Naive B cell (primary cell): ENCODE results near the gene PCP4. TPM values are rescaled to one million over a fixed set of nuclear protein-coding genes. Genes with fewer than 3 reads are reported as not detected.

Source experiments
- ATAC-seq, 2 donors: fragments of 150-1000 bp; cut with Tn5 transposase; 2 replicates each; pipeline ENCODE4 v1.10.0; 2021; ENCODE audit warnings: low read depth in 2 of 2, mild to moderate bottlenecking in 2 of 2, moderate library complexity in 2 of 2
- DNase-seq: peaks from one replicate; pipeline ENCODE4 v3.0.0; 2022
- H3K27ac Mint-ChIP-seq, 6 donors: one replicate each; pipeline ENCODE4 v1.8.0; 2020 to 2022; ENCODE audit warnings: mild to moderate bottlenecking in 6 of 6, mixed read lengths in 6 of 6, moderate library complexity in 5 of 6, inconsistent platforms in 2 of 6
- H3K27me3 Mint-ChIP-seq, 3 donors: one replicate each; pipeline ENCODE4 v1.8.0; 2021 to 2022; ENCODE audit warnings: mixed read lengths in 3 of 3, mild to moderate bottlenecking in 1 of 3
- H3K36me3 Mint-ChIP-seq, 2 donors: one replicate each; pipeline ENCODE4 v1.8.0; 2020 to 2022; ENCODE audit warnings: mixed read lengths in 2 of 2, inconsistent platforms in 1 of 2, mild to moderate bottlenecking in 1 of 2
- H3K4me1 Mint-ChIP-seq, 3 donors: one replicate each; pipeline ENCODE4 v1.8.0; 2020 to 2022; ENCODE audit warnings: mixed read lengths in 3 of 3, inconsistent platforms in 1 of 3, mild to moderate bottlenecking in 1 of 3, moderate library complexity in 1 of 3
- H3K4me3 Mint-ChIP-seq, 8 donors: one replicate each; pipeline ENCODE4 v1.8.0; 2020 to 2022; ENCODE audit warnings: mild to moderate bottlenecking in 8 of 8, mixed read lengths in 8 of 8, moderate library complexity in 8 of 8, inconsistent platforms in 2 of 8
- H3K9me3 Mint-ChIP-seq, 7 donors: one replicate each; pipeline ENCODE4 v1.8.0; 2020 to 2022; ENCODE audit warnings: mixed read lengths in 7 of 7, mild to moderate bottlenecking in 5 of 7, inconsistent platforms in 2 of 7, moderate library complexity in 1 of 7
- polyA plus RNA-seq, 6 donors: library from polyadenylated mRNA; unstranded; fragments of 300-500 nt; fragmentation: Illumina TruSeq; gene quantifications; one replicate each; pipeline ENCODE4 v1.2.3, GENCODE V29; 2021; ENCODE audit warnings: low read depth in 6 of 6

PCP4 gene
- polyA plus RNA-seq, 6 donors from 2014 or later, result not detected

DNA sequence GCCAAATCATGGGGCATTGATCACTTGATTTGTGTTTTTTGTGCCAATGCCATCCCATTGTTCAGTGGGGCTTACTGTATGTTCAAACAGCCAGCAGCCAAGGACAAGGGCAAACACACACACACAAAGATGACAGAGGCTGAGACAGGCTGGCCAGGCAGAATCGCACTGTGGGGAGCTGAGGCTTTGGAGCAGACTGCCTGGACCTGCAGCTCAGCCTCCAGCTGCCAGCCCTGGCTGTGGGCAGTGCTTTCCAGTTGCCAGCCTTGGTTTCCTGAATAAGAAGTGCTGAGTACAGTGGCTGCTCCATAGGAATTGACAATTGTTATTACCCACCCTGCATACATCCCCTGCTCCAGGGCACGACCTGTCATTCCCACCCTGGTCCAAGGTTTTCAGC, 16.9 kb upstream of the PCP4 start:
- ATAC-seq (no peak), DNase-seq (no peak)
- H3K27ac Mint-ChIP-seq, result no peak overlapping the region
- peaks cover 0 to 10% (median 3%) of the 10 kb centered on the region in 7 donors for H3K9me3 Mint-ChIP-seq
- H3K27me3 Mint-ChIP-seq, result no peaks in the 10 kb centered on the region
- no peak overlapping the region for H3K4me3 Mint-ChIP-seq
- no peaks in the 10 kb centered on the region for H3K36me3 Mint-ChIP-seq
- H3K4me1 Mint-ChIP-seq, result no peaks in the 10 kb centered on the region

DNA sequence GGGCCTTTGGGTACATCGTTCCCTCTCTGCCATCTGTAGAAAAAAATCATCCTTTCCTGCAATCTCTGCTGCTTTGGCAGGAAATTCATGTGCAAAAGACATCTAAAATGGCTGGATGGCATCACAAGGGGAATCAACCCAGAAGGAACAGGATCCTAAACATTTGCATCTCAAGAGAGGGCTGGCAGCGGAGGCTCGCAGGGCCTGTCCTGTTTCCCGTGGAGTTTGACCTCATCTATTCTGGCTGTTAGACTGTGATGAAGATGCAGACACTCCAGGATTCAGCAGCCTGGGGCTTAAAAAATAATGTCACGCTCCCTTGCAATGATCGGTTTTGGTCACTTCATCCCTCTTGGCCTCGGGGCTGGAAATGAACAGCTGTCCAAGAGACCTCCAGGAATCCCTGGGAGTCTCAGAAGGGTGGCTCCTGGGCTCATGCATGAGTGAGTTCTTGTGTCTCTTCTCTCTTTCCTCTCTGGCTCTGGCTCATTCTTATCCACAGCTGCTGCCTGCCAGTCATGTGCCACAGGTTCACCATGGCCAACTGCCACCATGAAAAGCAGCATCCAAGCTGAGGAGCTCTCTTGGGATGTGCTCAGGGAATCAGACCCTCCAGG, 16.1 kb upstream of the PCP4 start:
- peaks cover 0 to 10% (median 3%) of the 10 kb centered on the region in 7 donors for H3K9me3 Mint-ChIP-seq
- no peaks in the 10 kb centered on the region for H3K4me1 Mint-ChIP-seq
- no peak overlapping the region for H3K27ac Mint-ChIP-seq
- ATAC-seq (no peak), DNase-seq (no peak)
- no peaks in the 10 kb centered on the region for H3K27me3 Mint-ChIP-seq
- H3K4me3 Mint-ChIP-seq, result peak overlapping the region in 1 of 8 donors; percentile 45
- H3K36me3 Mint-ChIP-seq, result no peaks in the 10 kb centered on the region

DNA sequence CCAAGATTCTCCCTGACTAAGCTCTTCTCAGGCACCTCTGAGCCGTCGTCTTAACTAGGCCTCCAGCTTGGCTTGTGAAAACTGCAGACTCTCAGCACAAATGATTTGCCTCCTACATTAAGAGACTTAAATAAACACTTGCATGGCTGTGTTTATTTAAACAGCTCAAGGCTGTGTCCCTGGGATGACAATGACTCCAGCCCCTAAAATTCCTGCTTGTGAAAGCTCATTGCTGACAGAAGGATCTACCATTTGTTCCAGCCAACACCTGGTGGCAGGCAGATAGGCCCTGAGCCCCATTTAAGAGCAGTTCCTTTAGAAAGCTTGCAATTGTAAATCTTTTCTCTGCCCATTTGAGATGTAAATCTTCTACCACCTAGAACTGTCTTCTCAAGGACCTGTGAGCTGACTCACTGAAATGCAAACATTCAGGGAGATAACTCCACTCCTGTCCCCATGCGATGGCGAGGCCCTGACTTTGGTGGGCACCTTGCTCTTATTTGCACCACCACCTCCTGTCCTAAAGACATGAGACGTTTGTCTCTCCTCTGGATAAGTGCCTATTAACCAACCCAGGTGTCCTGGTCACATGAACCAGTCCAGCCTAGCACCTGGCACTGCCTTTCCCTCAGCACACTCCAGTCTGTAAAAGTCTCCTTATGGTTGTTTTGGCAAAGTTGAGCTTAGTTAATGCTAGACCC, 15.1 kb upstream of the PCP4 start:
- ATAC-seq, result no peak
- Mint-ChIP-seq H3K4me1 (no peaks in the 10 kb centered on the region), H3K27ac (peak overlapping the region in 1 of 6 donors; percentile 5), H3K9me3 (peaks cover 0 to 10% (median 2%) of the 10 kb centered on the region in 7 donors), H3K4me3 (no peak overlapping the region), H3K36me3 (no peaks in the 10 kb centered on the region), H3K27me3 (no peaks in the 10 kb centered on the region)
- DNase-seq, result no peak

DNA sequence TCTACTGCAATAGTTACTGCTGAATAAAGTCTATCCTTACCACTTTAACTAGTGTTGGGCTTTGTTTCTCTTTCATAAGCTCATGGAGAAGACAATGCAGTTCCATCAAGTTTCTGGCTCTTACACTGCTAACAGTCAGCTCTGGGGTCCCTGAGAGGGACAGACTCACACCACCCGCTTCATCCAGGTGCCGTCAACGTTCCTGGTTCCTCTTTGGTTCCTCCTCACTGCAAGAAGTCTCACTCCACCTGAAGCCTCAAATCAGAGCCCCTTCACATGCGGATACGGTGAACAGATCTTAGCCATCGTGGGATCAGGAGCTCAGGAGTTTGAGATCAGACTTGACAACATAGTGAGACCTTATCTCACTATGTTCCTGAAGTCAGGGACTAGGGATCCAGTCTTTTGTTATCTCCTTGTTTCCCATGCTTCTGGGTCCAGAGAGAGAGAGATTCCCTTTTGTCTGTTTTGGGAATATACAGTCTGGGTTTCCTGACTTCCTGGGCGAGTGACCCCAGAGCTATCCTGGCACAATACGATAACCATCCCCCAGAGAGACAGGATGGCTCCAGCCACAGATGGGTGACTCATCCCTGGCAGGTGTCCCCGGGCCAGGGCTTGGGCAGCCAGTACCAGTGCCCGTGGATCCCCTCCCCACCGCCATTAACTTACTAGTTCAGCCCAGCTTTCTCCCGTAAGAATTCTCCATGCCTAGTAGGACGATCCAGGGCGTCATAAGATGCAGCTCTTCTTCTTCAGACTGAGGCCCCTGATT, 14.3 kb upstream of the PCP4 start:
- Mint-ChIP-seq H3K27me3 (no peaks in the 10 kb centered on the region), H3K27ac (peak overlapping the region in 2 of 6 donors; percentile 21 to 39), H3K4me1 (no peaks in the 10 kb centered on the region), H3K9me3 (peaks cover 0 to 10% (median 2%) of the 10 kb centered on the region in 7 donors), H3K4me3 (no peak overlapping the region), H3K36me3 (no peaks in the 10 kb centered on the region)
- no peak for DNase-seq
- ATAC-seq, result no peak

DNA sequence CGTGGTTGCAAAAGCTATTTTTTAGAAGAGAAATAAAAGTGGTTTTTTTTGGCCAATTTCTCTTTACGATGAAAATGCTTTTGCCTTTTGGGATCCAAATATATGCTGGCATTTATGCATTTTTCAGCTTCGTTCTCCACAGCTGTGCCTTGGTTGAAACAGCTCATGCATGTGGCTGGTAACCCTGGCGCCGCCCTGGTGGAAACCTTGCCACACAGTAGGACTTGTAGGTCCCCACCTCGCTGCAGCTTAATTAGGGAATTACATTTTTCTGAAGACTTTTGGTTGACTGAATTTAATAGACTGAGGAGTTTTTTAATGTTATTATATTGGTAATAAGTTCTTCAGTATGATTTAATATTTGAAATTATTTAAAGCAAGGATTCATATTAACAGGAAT, 12.7 kb upstream of the PCP4 start:
- H3K4me1 Mint-ChIP-seq, result no peaks in the 10 kb centered on the region

DNA sequence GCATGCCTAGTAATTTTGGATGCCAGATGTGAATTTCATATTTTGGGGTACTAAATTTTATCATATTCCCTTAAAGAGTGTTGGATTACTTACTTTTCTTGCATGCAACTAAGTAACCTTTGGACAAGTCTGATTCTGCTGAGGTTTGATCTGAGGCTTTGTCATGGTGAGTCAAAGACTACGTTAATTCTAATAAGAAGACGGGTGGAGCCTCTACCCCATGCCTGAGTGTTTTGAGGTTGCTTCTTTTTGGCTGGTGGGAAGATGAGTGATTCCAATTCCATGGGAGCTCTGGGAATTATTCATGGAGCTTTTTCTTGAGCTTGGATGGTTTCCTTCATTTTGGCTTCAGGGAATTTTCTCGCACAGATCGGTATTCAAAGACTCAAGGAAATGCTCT, 11.6 kb upstream of the PCP4 start:
- Mint-ChIP-seq H3K27ac (no peak overlapping the region), H3K36me3 (no peaks in the 10 kb centered on the region), H3K4me3 (no peak overlapping the region), H3K27me3 (no peaks in the 10 kb centered on the region), H3K9me3 (peaks cover 0 to 12% (median 4%) of the 10 kb centered on the region in 7 donors), H3K4me1 (no peaks in the 10 kb centered on the region)
- DNase-seq, result no peak
- no peak for ATAC-seq

More for the DNA sequence above, 12.7 kb upstream of the PCP4 start:
- Mint-ChIP-seq H3K36me3 (no peaks in the 10 kb centered on the region), H3K9me3 (peaks cover 0 to 9% (median 2%) of the 10 kb centered on the region in 7 donors), H3K27ac (no peak overlapping the region), H3K4me3 (no peak overlapping the region), H3K27me3 (no peaks in the 10 kb centered on the region)
- DNase-seq (no peak), ATAC-seq (no peak)

DNA sequence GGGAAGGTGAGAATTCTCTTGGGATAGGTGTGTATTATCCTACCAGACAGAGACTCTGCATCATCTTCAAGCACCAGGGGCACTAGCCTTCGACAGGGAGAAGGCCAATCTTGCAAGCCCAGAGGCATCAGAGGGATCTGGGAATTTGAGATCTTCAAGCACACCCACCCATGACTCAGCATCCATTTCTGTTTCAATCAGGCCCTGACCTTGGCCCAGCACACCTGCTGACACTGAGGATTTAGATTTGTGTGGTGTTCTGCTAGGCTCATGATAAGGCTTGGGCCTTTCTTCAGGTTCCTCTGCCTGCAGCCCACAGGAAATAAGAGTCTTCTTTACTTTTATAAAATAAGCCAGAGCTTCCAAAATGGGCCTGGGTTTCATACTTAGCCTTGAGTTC, 6.6 kb upstream of the PCP4 start:
- DNase-seq (no peak), ATAC-seq (no peak)
- Mint-ChIP-seq H3K27me3 (peaks cover 4 to 8% (median 4%) of the 10 kb centered on the region in 3 donors), H3K36me3 (no peaks in the 10 kb centered on the region), H3K27ac (no peak overlapping the region), H3K4me3 (no peak overlapping the region), H3K4me1 (no peaks in the 10 kb centered on the region), H3K9me3 (peaks cover 0 to 6% (median 2%) of the 10 kb centered on the region in 7 donors)

DNA sequence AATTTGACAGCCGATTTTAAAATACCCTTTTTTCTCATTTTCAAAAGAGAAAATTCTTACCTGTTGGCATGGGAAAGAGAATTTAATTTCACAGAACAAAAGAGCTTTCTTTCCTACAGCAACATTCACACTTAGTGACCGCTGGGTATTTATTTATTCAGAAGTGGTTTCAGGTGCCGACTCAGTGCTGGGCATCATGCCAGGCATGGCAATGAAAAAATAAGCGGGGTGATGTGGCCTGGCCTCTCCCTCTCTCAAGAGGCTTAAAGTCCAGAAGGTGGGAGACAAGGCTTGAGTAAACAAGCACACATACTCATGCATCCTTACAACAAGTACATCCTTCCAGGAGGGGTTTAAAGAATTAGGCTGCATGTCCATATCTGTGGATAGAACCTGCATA, 4.1 kb upstream of the PCP4 start:
- no peaks in the 10 kb centered on the region for H3K36me3 Mint-ChIP-seq

DNA sequence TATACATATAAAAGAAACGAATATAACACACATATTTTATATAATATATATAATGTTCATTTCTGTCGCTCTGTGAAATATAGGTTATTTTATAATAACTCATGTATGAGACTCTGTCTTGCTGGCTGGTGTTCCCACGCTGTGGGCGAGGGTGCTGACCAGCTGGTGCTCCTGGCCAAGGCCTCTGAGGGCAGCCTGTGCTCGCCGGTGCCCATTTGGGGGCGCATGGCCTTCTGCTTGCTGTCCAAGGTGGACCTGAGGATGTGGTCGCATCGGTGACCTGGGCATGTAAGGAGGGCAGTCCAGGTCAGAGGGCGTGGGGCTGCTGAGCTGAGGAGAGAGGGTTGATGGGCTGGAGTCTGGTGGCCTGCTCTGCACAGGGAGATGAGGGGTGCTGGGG, 1.1 kb upstream of the PCP4 start:
- H3K27ac Mint-ChIP-seq, result no peak overlapping the region
- H3K4me1 Mint-ChIP-seq, result peaks cover 0 to 6% (median 3%) of the 10 kb centered on the region in 3 donors
- no peak overlapping the region for H3K4me3 Mint-ChIP-seq
- peaks cover 20 to 36% (median 26%) of the 10 kb centered on the region in 3 donors for H3K27me3 Mint-ChIP-seq
- H3K9me3 Mint-ChIP-seq, result peaks cover 0 to 1% (median 0%) of the 10 kb centered on the region in 7 donors
- H3K36me3 Mint-ChIP-seq, result no peaks in the 10 kb centered on the region
- DNase-seq, result no peak
- ATAC-seq, result no peak

More for the DNA sequence above, 4.1 kb upstream of the PCP4 start:
- Mint-ChIP-seq H3K9me3 (peaks cover 0 to 6% (median 2%) of the 10 kb centered on the region in 7 donors), H3K4me3 (no peak overlapping the region), H3K4me1 (peaks cover 0 to 6% (median 3%) of the 10 kb centered on the region in 3 donors), H3K27me3 (peaks cover 12 to 19% (median 19%) of the 10 kb centered on the region in 3 donors), H3K27ac (no peak overlapping the region)
- DNase-seq (no peak), ATAC-seq (no peak)

DNA sequence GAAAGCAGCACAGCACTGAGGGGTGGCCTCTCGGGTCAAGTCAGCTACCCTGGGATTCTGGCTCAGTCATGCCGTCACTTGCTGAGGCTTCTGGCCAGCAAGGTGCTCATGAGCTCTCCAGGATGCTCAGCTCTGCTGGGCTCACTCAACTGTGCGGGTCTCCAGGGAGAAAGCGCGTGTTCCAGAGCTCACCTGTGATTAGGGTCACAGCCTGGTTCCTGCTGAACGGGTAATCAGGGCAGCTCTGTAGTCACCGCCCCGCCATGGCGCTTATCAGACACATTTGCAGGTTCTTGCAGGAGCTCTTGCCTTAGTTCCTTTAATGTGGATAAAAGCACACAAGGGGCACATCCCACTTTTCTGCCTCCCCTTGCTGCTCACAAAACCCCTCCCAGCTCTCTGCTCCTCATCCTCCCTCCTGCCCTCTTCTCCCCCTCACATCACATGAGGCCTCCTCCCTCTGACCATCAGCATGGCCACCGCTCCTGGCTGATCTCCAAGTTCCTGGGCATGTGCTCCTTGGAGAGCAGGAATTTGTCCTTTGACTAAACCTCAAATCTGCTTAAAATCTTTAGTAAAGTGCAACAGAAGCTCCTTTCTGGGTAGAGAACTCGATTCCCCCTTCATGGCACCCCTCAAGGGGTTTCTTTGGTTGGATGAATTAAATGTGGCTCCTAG, 2.0 kb downstream of the PCP4 start:
- Mint-ChIP-seq H3K4me1 (peaks cover 0 to 6% (median 3%) of the 10 kb centered on the region in 3 donors), H3K27ac (no peak overlapping the region), H3K27me3 (peaks cover 18 to 36% (median 20%) of the 10 kb centered on the region in 3 donors), H3K9me3 (peaks cover 0 to 1% (median 0%) of the 10 kb centered on the region in 7 donors), H3K4me3 (no peak overlapping the region), H3K36me3 (no peaks in the 10 kb centered on the region)
- no peak for ATAC-seq
- no peak for DNase-seq

DNA sequence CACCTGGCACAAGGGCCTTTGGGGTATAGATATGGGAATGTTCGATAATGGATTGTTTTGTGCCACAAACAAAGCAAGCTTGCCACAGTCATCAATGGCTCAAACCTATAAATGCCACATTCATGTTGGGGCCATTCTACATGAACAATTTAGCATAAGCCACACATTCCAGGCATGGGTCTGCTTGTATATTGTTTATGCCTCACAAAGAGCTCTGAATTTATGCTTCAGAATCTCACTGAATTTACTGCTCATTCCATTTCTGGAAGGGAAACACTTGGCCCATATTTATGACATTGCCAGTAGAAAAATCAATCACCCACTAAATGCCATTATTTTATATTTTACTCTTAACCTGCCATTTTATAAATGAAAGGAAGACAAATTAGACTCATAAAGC, 6.4 kb downstream of the PCP4 start:
- no peak for DNase-seq
- Mint-ChIP-seq H3K4me3 (no peak overlapping the region), H3K27ac (no peak overlapping the region), H3K4me1 (no peaks in the 10 kb centered on the region), H3K27me3 (peaks cover under 1 to 16% (median 2%) of the 10 kb centered on the region in 3 donors), H3K9me3 (peaks cover 0 to 1% (median 0%) of the 10 kb centered on the region in 7 donors), H3K36me3 (no peaks in the 10 kb centered on the region)
- ATAC-seq, result no peak

DNA sequence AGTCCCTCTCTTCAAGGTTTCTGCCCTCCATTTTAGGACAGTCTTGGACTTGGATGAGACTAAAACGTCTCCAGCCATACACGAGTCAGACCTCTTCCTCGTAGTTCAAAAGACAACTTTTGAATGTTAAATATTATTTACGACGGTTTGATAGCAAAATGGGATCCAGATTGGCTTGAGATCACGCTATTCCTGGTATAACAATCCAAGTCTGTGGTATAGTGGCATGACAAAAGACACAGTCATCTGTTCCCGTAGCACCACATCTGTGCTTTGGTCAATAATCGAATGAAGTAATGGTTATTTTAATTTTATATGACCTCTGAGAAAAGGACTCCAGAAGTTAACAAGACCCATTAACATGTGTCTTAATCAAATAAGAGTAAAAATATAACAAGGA, 7.0 kb downstream of the PCP4 start:
- no peaks in the 10 kb centered on the region for H3K36me3 Mint-ChIP-seq
- H3K4me3 Mint-ChIP-seq, result no peak overlapping the region
- H3K27me3 Mint-ChIP-seq, result peaks cover 0 to 14% (median 0%) of the 10 kb centered on the region in 3 donors
- H3K27ac Mint-ChIP-seq, result no peak overlapping the region
- H3K9me3 Mint-ChIP-seq, result peaks cover 0 to 1% (median 0%) of the 10 kb centered on the region in 7 donors
- DNase-seq, result no peak
- ATAC-seq, result no peak
- H3K4me1 Mint-ChIP-seq, result no peaks in the 10 kb centered on the region

DNA sequence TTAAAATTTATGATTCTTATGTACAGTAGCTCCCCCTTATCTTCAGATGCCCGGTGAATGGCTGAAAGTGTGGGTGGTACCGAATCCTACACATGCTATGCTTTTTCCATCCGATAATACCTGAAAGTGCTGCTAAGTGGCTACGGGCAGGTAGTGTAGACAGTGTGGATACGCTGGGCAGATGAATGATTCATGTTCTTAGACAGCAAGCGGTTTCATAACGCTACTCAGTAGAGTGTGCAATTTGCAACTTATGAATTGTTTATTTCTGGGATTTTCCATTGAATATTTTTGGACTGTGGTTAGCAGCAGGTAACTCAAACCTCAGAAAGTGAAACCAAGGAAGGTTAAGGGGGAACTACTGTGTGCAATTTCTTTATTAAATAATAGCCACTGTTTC, 7.5 kb downstream of the PCP4 start:
- Mint-ChIP-seq H3K36me3 (no peaks in the 10 kb centered on the region), H3K9me3 (peaks cover 0 to 1% (median 0%) of the 10 kb centered on the region in 7 donors), H3K27me3 (peaks cover 0 to 8% (median 0%) of the 10 kb centered on the region in 3 donors), H3K4me1 (no peaks in the 10 kb centered on the region), H3K4me3 (no peak overlapping the region), H3K27ac (no peak overlapping the region)
- no peak for ATAC-seq
- no peak for DNase-seq
